Measurements from ENCODE around the gene ATL1. TPM values are rescaled to one million over a fixed set of nuclear protein-coding genes. Genes with fewer than 3 reads are reported as not detected.

Gene ATL1
- total and polyA plus RNA-seq, 2 of the 13 experiments (the other 11 are each of a cell fraction or from before 2014, with no cell fraction given): 0.60 to 0.65 TPM

GRCh38 chr14:50559990-50560930 lies at the start of gene ATL1 (continued):
- TF ChIP-seq, protein P1, sequence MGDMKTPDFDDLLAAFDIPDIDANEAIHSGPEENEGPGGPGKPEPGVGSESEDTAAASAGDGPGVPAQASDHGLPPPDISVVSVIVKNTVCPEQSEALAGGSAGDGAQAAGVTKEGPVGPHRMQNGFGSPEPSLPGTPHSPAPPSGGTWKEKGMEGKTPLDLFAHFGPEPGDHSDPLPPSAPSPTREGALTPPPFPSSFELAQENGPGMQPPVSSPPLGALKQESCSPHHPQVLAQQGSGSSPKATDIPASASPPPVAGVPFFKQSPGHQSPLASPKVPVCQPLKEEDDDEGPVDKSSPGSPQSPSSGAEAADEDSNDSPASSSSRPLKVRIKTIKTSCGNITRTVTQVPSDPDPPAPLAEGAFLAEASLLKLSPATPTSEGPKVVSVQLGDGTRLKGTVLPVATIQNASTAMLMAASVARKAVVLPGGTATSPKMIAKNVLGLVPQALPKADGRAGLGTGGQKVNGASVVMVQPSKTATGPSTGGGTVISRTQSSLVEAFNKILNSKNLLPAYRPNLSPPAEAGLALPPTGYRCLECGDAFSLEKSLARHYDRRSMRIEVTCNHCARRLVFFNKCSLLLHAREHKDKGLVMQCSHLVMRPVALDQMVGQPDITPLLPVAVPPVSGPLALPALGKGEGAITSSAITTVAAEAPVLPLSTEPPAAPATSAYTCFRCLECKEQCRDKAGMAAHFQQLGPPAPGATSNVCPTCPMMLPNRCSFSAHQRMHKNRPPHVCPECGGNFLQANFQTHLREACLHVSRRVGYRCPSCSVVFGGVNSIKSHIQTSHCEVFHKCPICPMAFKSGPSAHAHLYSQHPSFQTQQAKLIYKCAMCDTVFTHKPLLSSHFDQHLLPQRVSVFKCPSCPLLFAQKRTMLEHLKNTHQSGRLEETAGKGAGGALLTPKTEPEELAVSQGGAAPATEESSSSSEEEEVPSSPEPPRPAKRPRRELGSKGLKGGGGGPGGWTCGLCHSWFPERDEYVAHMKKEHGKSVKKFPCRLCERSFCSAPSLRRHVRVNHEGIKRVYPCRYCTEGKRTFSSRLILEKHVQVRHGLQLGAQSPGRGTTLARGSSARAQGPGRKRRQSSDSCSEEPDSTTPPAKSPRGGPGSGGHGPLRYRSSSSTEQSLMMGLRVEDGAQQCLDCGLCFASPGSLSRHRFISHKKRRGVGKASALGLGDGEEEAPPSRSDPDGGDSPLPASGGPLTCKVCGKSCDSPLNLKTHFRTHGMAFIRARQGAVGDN (CRISPR knock-in tag; IDR thresholded peaks at IDR 0.05): peak; percentile 63
- TF ChIP-seq ZNF564 (CRISPR knock-in tag; IDR thresholded peaks at IDR 0.05) (no peak), ZNF639 (CRISPR knock-in tag; conservative IDR thresholded peaks at IDR 0.05) (no peak), THYN1 (CRISPR knock-in tag; IDR thresholded peaks at IDR 0.05; ENCODE audit: borderline replicate concordance, low read depth) (no peak), ZNF607 (CRISPR knock-in tag; IDR thresholded peaks at IDR 0.05; ENCODE audit: borderline replicate concordance) (no peak), RNF2 (conservative IDR thresholded peaks at IDR 0.05; ENCODE audit: low read depth) (0 out of 2 replicates have a peak, but pooled peaks have one; percentile 29)

All from HepG2 (cell line).